Activated T-helper 1 cell treated with anti-CD3 and anti-CD28 coated beads, Interleukin-2, amount 50 U/mL, for 16 hours (primary cell): ENCODE results near the gene CNPPD1.
A peak's percentile ranks its signal among the peaks of the same experiment; 100 is the strongest.

ENCODE experiments used
- DNase-seq, 2 donors: peaks; one replicate each; pipeline ENCODE4 v3.0.0-alpha.2; 2020; ENCODE audit warnings: low read depth in 1 of 2, low spot score in 1 of 2

CNPPD1 gene

GRCh38 chr2:219176818-219177551 is at the start of gene CNPPD1:
TSS of gene CNPPD1 (minus strand) at chr2:219176925. CDS start at chr2:219176828, 97 bp downstream.
- DNase-seq = peak; percentile 72 to 83

- no peak for DNase-seq
Measured at GRCh38 chr2:219225350-219225749, 48.6 kb upstream of the CNPPD1 start.

GRCh38 chr2:219223831-219224610 is 47.3 kb upstream of the CNPPD1 start:
- DNase-seq = no peak

- no peak for DNase-seq
Measured at GRCh38 chr2:219221957-219222518, 45.3 kb upstream of the CNPPD1 start.

GRCh38 chr2:219220652-219221402 is 44.1 kb upstream of the CNPPD1 start:
- no peak for DNase-seq

GRCh38 chr2:219219784-219220532 is 43.2 kb upstream of the CNPPD1 start:
- no peak for DNase-seq

GRCh38 chr2:219218732-219219701 is 42.3 kb upstream of the CNPPD1 start, which contains the start of gene ABCB6:
TSS of gene ABCB6 (minus strand) at chr2:219218958. CDS start at chr2:219218673, 285 bp downstream.
- peak; percentile 60 to 79 for DNase-seq

GRCh38 chr2:219218217-219218731 is 41.5 kb upstream of the CNPPD1 start:
- DNase-seq = no peak

- DNase-seq = no peak
Measured at GRCh38 chr2:219216535-219216915, 39.8 kb upstream of the CNPPD1 start.

GRCh38 chr2:219215871-219216534 is 39.3 kb upstream of the CNPPD1 start:
- DNase-seq = no peak

GRCh38 chr2:219214786-219215185 is 38.1 kb upstream of the CNPPD1 start:
- no peak for DNase-seq

- DNase-seq = no peak
Measured at GRCh38 chr2:219214141-219214540, 37.4 kb upstream of the CNPPD1 start.

GRCh38 chr2:219213486-219214071 is 36.9 kb upstream of the CNPPD1 start:
- DNase-seq = no peak

- no peak for DNase-seq
Measured at GRCh38 chr2:219213026-219213415, 36.3 kb upstream of the CNPPD1 start.

- no peak for DNase-seq
Measured at GRCh38 chr2:219210886-219211362, 34.2 kb upstream of the CNPPD1 start.

- DNase-seq = no peak
Measured at GRCh38 chr2:219210196-219210885, 33.6 kb upstream of the CNPPD1 start.
